A549 (cell line): ENCODE data around the gene GALNT18. TPM values are rescaled to one million over a fixed set of nuclear protein-coding genes. Genes with fewer than 3 reads are reported as not detected.

Experiments
- ATAC-seq, 2 experiments: fragments of 200-7000 bp in 1 of 2; fragments of >200 bp in 1 of 2; cut with Nextera tagmentation in 1 of 2; cut with Tn5 transposase in 1 of 2; 3 replicates each; pipeline versions ENCODE4 v1.8.0 to v1.9.1; 2018 to 2020; ENCODE audit warnings: mild to moderate bottlenecking in 1 of 2, moderate library complexity in 1 of 2
- CTCF ChIA-PET: fragments of 300-600 bp; sonication (Branson Sonifier 250); formaldehyde crosslinking; extraction: SDS; loops from one replicate; lab custom pipeline; 2021; ENCODE audit warnings: antibody characterized with exemption, inconsistent platforms; lab: Yijun Ruan, JAX
- POLR2A ChIA-PET: fragments of 350-600 bp; formaldehyde crosslinking; extraction: SDS; loops from one replicate; lab custom pipeline; 2021; ENCODE audit warnings: antibody characterized with exemption, inconsistent platforms; lab: Yijun Ruan, JAX
- DNase-seq, 2 experiments: peaks; one replicate each; pipeline versions ENCODE4 v3.0.0 to v3.0.0-alpha.2; 2011 to 2016; ENCODE audit warnings: low read depth in 1 of 2, low spot score in 1 of 2
- FAIRE-seq: peaks from 2 replicates; lab custom pipeline; 2011; peaks lifted over from hg19 to GRCh38; lab: Jason Lieb, UNC
- H3K27ac ChIP-seq, 2 experiments: fragments of >200 bp; sonication (Bioruptor Twin); formaldehyde crosslinking; 3 replicates each; pipeline ENCODE4 v1.5.1; 2016 to 2017
- H3K4me1 ChIP-seq: fragments of >200 bp; sonication (Bioruptor Twin); formaldehyde crosslinking; 3 replicates; pipeline ENCODE4 v1.6.1; 2016
- H3K4me2 ChIP-seq: fragments of >200 bp; sonication (Bioruptor Twin); formaldehyde crosslinking; 3 replicates; pipeline ENCODE4 v1.6.1; 2016
- H3K4me3 ChIP-seq: fragments of >200 bp; sonication (Bioruptor Twin); formaldehyde crosslinking; 3 replicates; pipeline ENCODE4 v1.5.1; 2016
- H3K9me3 ChIP-seq: fragments of >200 bp; sonication (Bioruptor Twin); formaldehyde crosslinking; 3 replicates; pipeline ENCODE4 v1.6.1; 2016
- CHD2 ChIP-seq: fragments of 150-350 bp; IDR thresholded peaks from 2 replicates; pipeline ENCODE4 v1.6.1; 2014; ENCODE audit warnings: low read length; ENCODE audit not compliant: partially characterized antibody
- EHMT2 ChIP-seq: fragments of 200-600 bp; sonication (generic); IDR thresholded peaks from 2 replicates; pipeline ENCODE4 v1.6.1; 2016; ENCODE audit warnings: antibody characterized with exemption, low read depth, mild to moderate bottlenecking, moderate library complexity
- EP300 ChIP-seq, 2 experiments: fragments of >200 bp; sonication (Bioruptor Twin); formaldehyde crosslinking; IDR thresholded peaks; 2 replicates in 1 of 2; 3 replicates in 1 of 2; pipeline ENCODE4 v1.6.1; 2016 to 2017
- GATA3 ChIP-seq: IDR thresholded peaks from 2 replicates; pipeline ENCODE4 v1.6.1; 2012; ENCODE audit warnings: borderline replicate concordance
- HDAC2 ChIP-seq: fragments of 200-600 bp; sonication (generic); IDR thresholded peaks from 2 replicates; pipeline ENCODE4 v1.6.1; 2016
- HMGXB4 ChIP-seq: fragments of 250-450 bp; sonication (Bioruptor Pico); IDR thresholded peaks from 2 replicates; pipeline ENCODE4 v1.5.0; 2021; ENCODE audit warnings: mild to moderate bottlenecking, moderate library complexity, borderline replicate concordance
- HOXA7 ChIP-seq: fragments of 250-450 bp; sonication (Bioruptor Pico); IDR thresholded peaks from 2 replicates; pipeline ENCODE4 v1.5.0; 2020; ENCODE audit warnings: mild to moderate bottlenecking, moderate library complexity
- KDM5A ChIP-seq: fragments of 200-600 bp; sonication (generic); IDR thresholded peaks from 2 replicates; pipeline ENCODE4 v1.6.1; 2016; ENCODE audit warnings: antibody characterized with exemption, mild to moderate bottlenecking
- NFE2L2 ChIP-seq: fragments of 150-350 bp; conservative IDR thresholded peaks from 2 replicates; pipeline ENCODE4 v1.6.1; 2014; ENCODE audit warnings: low read length
- NR3C1 ChIP-seq: fragments of >200 bp; sonication (Bioruptor Twin); formaldehyde crosslinking; IDR thresholded peaks from 3 replicates; pipeline ENCODE4 v1.6.1; 2017
- REST ChIP-seq: fragments of 200-600 bp; sonication (generic); IDR thresholded peaks from 2 replicates; pipeline ENCODE4 v1.6.1; 2016; ENCODE audit warnings: antibody characterized with exemption, mild to moderate bottlenecking, moderate library complexity
- TFCP2L1 ChIP-seq: fragments of 250-450 bp; sonication (Bioruptor Pico); IDR thresholded peaks from 2 replicates; pipeline ENCODE4 v1.5.0; 2021; ENCODE audit warnings: mild to moderate bottlenecking
- TP53 ChIP-seq: fragments of 250-450 bp; sonication (Bioruptor Pico); IDR thresholded peaks from 2 replicates; pipeline ENCODE4 v1.5.0; 2021; ENCODE audit warnings: mild to moderate bottlenecking, moderate library complexity
- WGBS: methylation state at CpG from one replicate; pipeline ENCODE4 v1.1.6; 2017; ENCODE audit errors: missing lambda C conversion rate; 5-methylcytosine and 5-hydroxymethylcytosine counted together
- polyA plus RNA-seq, 4 experiments: library from polyadenylated mRNA; depleted of rRNA in 3 of 4; stranded (reverse); fragments of >200 nt; fragmentation: RNase III in 1 of 4; extraction: RNeasy Plus Mini Kit Qiagen cat#74134 plus additional on column Dnase treatment in 1 of 4; gene quantifications; 2 replicates in 3 of 4; 3 replicates in 1 of 4; pipeline ENCODE4 v1.2.3, GENCODE V29; 2011 to 2017

The GALNT18 gene
- polyA plus RNA-seq, 2 of the 4 experiments (the other 2 are of a cell fraction): 6.7 to 16.1 TPM

GRCh38 chr11:11426226-11426952 lies 195.4 kb downstream of the GALNT18 start:
- FAIRE-seq (no peak), ATAC-seq (no peak), DNase-seq (no peak)
- H3K4me1 ChIP-seq: peaks cover 10% of the 10 kb centered on the region; the same call in 2 of the 3 replicates
- ChIA-PET POLR2A (no interaction called here), CTCF (no interaction called here)
- H3K9me3 ChIP-seq: no peaks in the 10 kb centered on the region
- H3K4me3 ChIP-seq: no peak overlapping the region
- TF ChIP-seq EHMT2 (no peak), HMGXB4 (CRISPR knock-in tag) (no peak), TFCP2L1 (CRISPR knock-in tag) (no peak), NR3C1 (no peak)
- no peak overlapping the region for H3K4me2 ChIP-seq
- H3K27ac ChIP-seq: no peak overlapping the region
- WGBS: 65% methylated on average over 4 of the region's 4 CpGs

GRCh38 chr11:11425806-11426205 lies 196.0 kb downstream of the GALNT18 start:
- 84% methylated on average over 5 of the region's 5 CpGs for WGBS
- H3K27ac ChIP-seq: no peak overlapping the region
- no peak for TF ChIP-seq REST
- TF ChIP-seq EP300 (IDR thresholded peaks at IDR 0.05): no peak
- TF ChIP-seq TP53 (CRISPR knock-in tag): no peak
- TF ChIP-seq NFE2L2: no peak
- TF ChIP-seq CHD2: no peak
- TF ChIP-seq, all 56 proteins: peak for 0
- no peak for DNase-seq
- no peak for ATAC-seq
- H3K4me2 ChIP-seq: no peak overlapping the region
- FAIRE-seq: no peak
- CTCF ChIA-PET: interaction anchor here (1.7 kb wide), 1 partner anchor 193 kb away, joined by 3 read pairs; no protein-coding TSS in a partner anchor
- H3K4me1 ChIP-seq: peaks cover 10% of the 10 kb centered on the region; the same call in 2 of the 3 replicates
- POLR2A ChIA-PET: no interaction called here
- H3K4me3 ChIP-seq: no peak overlapping the region
- no peaks in the 10 kb centered on the region for H3K9me3 ChIP-seq

GRCh38 chr11:11424688-11425087 lies 197.1 kb downstream of the GALNT18 start:
- ChIA-PET POLR2A (no interaction called here), CTCF (interaction anchor here (1.7 kb wide), 1 partner anchor 194 kb away, joined by 3 read pairs; no protein-coding TSS in a partner anchor)
- Histone ChIP-seq H3K27ac (no peak overlapping the region), H3K4me3 (no peak overlapping the region), H3K4me1 (peaks cover 10% of the 10 kb centered on the region; the same call in 2 of the 3 replicates)
- DNase-seq (no peak), ATAC-seq (no peak)
- TF ChIP-seq NR3C1 (no peak), GATA3 (no peak), KDM5A (no peak)
- TF ChIP-seq, all 56 proteins: peak for 0
- no peaks in the 10 kb centered on the region for H3K9me3 ChIP-seq
- no peak for FAIRE-seq
- H3K4me2 ChIP-seq: no peak overlapping the region
- WGBS: 90% methylated on average over 7 of the region's 7 CpGs

- FAIRE-seq (no peak), ATAC-seq (no peak), DNase-seq (no peak)
- Histone ChIP-seq H3K27ac (no peak overlapping the region), H3K4me3 (no peak overlapping the region), H3K9me3 (no peaks in the 10 kb centered on the region), H3K4me1 (peaks cover 12% of the 10 kb centered on the region; the same call in 2 of the 3 replicates), H3K4me2 (no peak overlapping the region)
- TF ChIP-seq CHD2 (no peak), KDM5A (no peak), HDAC2 (no peak), EP300 (IDR thresholded peaks at IDR 0.05) (no peak), HOXA7 (CRISPR knock-in tag) (no peak)
- CTCF ChIA-PET: no interaction called here
- POLR2A ChIA-PET: no interaction called here
- 67% methylated on average over 5 of the region's 5 CpGs for WGBS
Observed at GRCh38 chr11:11422411-11423128, 199.2 kb downstream of the GALNT18 start.
